HFFc6 (cell line): ENCODE data around the gene RPUSD1. TPM values are rescaled to one million over a fixed set of nuclear protein-coding genes. Genes with fewer than 3 reads are reported as not detected.

Experiments
- DNase-seq: peaks from one replicate; pipeline ENCODE4 v3.0.0-alpha.2; 2018
- H3K27ac Mint-ChIP-seq: 2 replicates; pipeline ENCODE4 v1.8.0; 2020; ENCODE audit warnings: mild to moderate bottlenecking, mixed read lengths
- H3K27me3 Mint-ChIP-seq: 2 replicates; pipeline ENCODE4 v1.8.0; 2021; ENCODE audit warnings: mild to moderate bottlenecking, moderate library complexity, mixed read lengths; ENCODE audit not compliant: insufficient read depth
- H3K36me3 Mint-ChIP-seq: 2 replicates; pipeline ENCODE4 v1.8.0; 2021; ENCODE audit warnings: low read depth, mixed read lengths
- H3K4me1 Mint-ChIP-seq: 2 replicates; pipeline ENCODE4 v1.8.0; 2020; ENCODE audit warnings: low read depth, mixed read lengths
- H3K4me3 Mint-ChIP-seq: 2 replicates; pipeline ENCODE4 v1.8.0; 2020; ENCODE audit warnings: mild to moderate bottlenecking, moderate library complexity, mixed read lengths
- H3K9me3 Mint-ChIP-seq: 2 replicates; pipeline ENCODE4 v1.8.0; 2020; ENCODE audit warnings: mild to moderate bottlenecking, mixed read lengths
- CTCF ChIP-seq: fragments of 200-600 bp; sonication (generic); IDR thresholded peaks from 2 replicates; pipeline ENCODE4 v1.5.0; 2021; ENCODE audit warnings: antibody characterized with exemption, mild to moderate bottlenecking
- total RNA-seq, 6 experiments: library from RNA; stranded (reverse); fragmentation: NEBNext Ultra II Directional; extraction: Animal tissue kit (Norgen Biotek cat#: 25700); gene quantifications; 2 replicates in 1 of 6; 3 replicates in 5 of 6; pipeline ENCODE4 v1.2.3, GENCODE V29; 2021

RPUSD1 gene
- total RNA-seq, 6 experiments from 2014 or later: 23.8 to 32.8 (median 25.8) TPM

DNA sequence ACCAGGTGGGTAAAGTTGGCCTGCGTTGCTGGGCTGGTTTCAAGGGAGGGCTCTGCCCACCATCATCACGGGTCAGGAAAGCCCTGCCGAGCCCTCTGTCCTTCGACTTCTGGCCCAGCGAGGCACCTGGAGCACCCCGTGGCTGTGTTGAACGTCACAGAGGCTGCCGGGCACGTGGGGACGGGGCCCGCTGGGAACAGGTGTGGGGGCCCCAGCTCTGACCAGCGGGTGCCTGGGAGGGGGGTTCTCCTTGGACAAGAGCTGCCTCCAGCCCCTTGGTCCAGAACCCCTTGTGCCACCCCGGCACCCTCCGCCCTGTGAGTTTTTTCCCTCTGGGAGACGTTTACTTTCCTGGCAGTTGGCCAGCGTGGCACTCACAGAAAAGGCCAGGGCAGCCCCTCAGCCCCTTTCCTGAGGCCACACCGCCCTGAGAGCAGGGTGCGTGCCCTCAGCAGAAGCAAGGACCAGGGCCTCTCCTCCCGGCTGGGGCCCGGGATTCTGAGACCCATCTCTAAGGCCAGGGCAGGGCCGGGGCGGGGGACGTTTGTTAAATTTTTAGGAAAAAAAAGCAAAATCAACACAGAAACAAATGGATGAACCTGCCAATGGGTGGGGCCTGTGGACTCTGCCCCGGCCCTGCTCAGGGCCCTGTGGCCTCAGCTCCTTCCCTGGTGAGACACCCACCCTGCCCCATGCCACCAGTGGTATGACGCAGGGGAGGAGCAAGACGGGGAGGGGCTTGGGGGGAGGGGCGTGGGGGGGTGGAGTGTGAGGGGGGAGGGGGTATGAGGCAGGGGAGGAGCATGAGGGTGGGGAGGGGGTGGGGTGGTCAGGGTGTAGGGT is 43.6 kb upstream of the RPUSD1 start:
- H3K27ac Mint-ChIP-seq: no peak overlapping the region
- peaks cover 27% of the 10 kb centered on the region for H3K27me3 Mint-ChIP-seq
- no peak overlapping the region for H3K4me3 Mint-ChIP-seq
- peaks cover 11% of the 10 kb centered on the region; the same call in 1 of the 2 replicates for H3K36me3 Mint-ChIP-seq
- H3K9me3 Mint-ChIP-seq: peaks cover 26% of the 10 kb centered on the region
- no peak for TF ChIP-seq CTCF
- no peaks in the 10 kb centered on the region for H3K4me1 Mint-ChIP-seq
- no peak for DNase-seq

DNA sequence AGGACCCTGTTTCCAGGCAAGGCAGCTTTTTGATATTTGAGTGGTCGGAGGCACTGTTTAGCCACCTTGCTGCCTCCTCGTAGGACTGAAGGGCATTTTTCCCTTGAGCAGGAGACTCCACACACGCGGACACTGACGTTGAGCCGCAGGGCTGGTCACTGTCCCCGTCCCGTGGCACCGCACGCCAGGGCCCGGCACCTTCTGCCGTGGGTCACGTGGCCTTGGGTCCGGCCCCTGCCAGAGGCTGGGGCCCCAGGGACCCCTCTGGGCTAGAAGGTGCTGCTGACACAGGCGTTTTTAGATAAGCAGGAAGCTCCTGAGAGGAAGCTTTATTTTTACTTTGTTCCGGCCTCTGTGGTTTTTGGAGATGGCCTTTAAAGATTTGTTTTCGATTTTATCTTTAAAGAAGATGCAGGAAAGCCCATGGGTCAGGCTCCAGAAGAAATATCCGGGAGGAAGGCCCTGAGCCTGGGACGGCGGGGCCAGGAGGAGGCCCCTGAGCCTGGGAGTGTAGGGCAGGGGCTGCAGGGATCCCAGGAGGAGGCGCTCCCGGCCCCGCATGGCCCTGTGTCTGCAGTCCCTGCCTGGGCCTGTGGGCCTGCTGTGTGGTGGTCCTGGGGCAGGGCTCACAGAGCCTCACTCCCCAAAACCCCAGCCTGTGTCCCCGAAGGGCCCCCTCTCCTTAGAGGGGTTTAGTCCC is 42.8 kb upstream of the RPUSD1 start:
- Mint-ChIP-seq H3K36me3 (0 out of 2 replicates have a peak, but pooled peaks cover 4% of the 10 kb centered on the region), H3K27me3 (peaks cover 27% of the 10 kb centered on the region), H3K4me3 (no peak overlapping the region), H3K27ac (no peak overlapping the region), H3K9me3 (peaks cover 19% of the 10 kb centered on the region), H3K4me1 (peaks cover under 1% of the 10 kb centered on the region)
- DNase-seq: no peak
- no peak for TF ChIP-seq CTCF

DNA sequence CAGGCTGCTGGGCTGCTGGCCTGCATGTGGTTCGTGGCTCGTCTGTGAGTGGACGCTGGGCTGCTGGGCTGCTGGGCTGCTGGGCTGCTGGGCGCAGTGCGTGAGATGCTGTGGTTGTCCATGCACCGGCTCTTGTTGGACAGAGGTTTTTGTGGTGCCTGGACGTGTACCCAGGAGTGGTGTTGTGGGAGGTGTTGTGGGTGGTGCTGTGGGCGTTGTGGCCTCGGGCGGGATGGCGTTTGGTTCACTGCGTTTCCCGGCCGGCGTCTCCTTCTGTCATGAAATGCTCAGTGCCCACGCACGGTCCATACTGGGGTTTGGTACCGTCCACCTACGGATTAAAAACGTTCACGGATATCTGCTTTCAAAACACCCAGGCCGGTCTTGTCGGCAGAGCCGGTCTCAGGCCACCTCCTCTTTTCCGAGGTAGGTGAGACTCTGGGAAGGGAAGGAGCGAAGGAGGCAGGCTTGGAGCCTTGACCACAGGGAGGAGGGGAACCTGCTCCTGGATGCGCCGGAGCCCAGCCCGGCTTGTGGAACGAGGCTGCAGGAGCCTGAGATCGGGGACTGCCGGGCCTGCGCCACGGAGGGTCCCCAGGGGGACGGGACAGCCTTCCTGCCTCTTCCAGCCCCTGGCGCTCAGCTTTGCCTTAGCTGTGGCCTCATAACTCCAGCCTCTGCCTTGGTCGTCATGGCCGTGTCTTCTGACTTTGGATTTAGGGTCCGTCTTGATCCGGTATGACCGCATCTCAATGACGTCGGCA is 42.1 kb upstream of the RPUSD1 start:
- H3K36me3 Mint-ChIP-seq: no peaks in the 10 kb centered on the region
- TF ChIP-seq CTCF: no peak
- peaks cover 28% of the 10 kb centered on the region for H3K27me3 Mint-ChIP-seq
- H3K27ac Mint-ChIP-seq: no peak overlapping the region
- peaks cover 7% of the 10 kb centered on the region for H3K4me1 Mint-ChIP-seq
- peaks cover 12% of the 10 kb centered on the region; the same call in 1 of the 2 replicates for H3K9me3 Mint-ChIP-seq
- no peak overlapping the region for H3K4me3 Mint-ChIP-seq
- DNase-seq: no peak

DNA sequence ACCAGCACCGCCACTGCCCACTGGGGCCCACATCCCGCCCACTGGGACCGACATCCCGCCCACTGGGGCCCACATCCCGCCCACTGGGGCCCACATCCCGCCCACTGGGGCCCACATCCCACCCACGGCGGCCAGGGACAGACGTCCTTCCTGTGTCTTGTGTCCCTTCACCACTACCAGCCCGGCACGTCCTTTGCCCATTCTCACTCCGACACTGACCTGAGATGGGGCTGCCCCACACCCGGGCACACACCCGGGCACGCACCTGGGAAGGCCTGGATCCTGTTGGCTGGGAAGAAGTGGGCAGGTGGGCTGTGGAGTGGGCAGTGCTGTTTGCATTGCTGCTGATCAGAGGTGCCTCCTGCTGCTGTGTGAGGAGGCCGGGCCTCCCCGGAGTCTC is 40.7 kb upstream of the RPUSD1 start:
- Mint-ChIP-seq H3K27ac (no peak overlapping the region), H3K36me3 (0 out of 2 replicates have a peak, but pooled peaks cover 3% of the 10 kb centered on the region), H3K27me3 (peaks cover 28% of the 10 kb centered on the region)

More for the DNA sequence above, 40.7 kb upstream of the RPUSD1 start:
- TF ChIP-seq CTCF: no peak
- DNase-seq: no peak
- Mint-ChIP-seq H3K4me1 (peaks cover 7% of the 10 kb centered on the region), H3K4me3 (no peak overlapping the region), H3K9me3 (peaks cover 7% of the 10 kb centered on the region; the same call in 1 of the 2 replicates)
